Progenitor cell of endocrine pancreas (in vitro differentiated cells): Measurements from ENCODE around the gene GP2. TPM values are rescaled to one million over a fixed set of nuclear protein-coding genes. Genes with fewer than 3 reads are reported as not detected.

Source experiments
- DNase-seq: peaks from one replicate; pipeline ENCODE4 v3.0.0; 2021; ENCODE audit warnings: low spot score; ENCODE audit not compliant: unreplicated experiment
- H3K27ac Mint-ChIP-seq: 2 replicates; pipeline ENCODE4 v1.8.0; 2021; ENCODE audit warnings: mild to moderate bottlenecking, moderate library complexity, mixed read lengths
- H3K27me3 Mint-ChIP-seq: 2 replicates; pipeline ENCODE4 v1.8.0; 2021; ENCODE audit warnings: mixed read lengths
- H3K36me3 Mint-ChIP-seq: 2 replicates; pipeline ENCODE4 v1.8.0; 2022; ENCODE audit warnings: mixed read lengths; ENCODE audit not compliant: insufficient read depth
- H3K4me1 Mint-ChIP-seq: 2 replicates; pipeline ENCODE4 v1.8.0; 2021; ENCODE audit warnings: low read depth, mixed read lengths
- H3K4me3 Mint-ChIP-seq: 2 replicates; pipeline ENCODE4 v1.8.0; 2021; ENCODE audit warnings: low read depth, mild to moderate bottlenecking, moderate library complexity, mixed read lengths
- H3K9me3 Mint-ChIP-seq: 2 replicates; pipeline ENCODE4 v1.8.0; 2021; ENCODE audit warnings: low read depth, mixed read lengths
- total RNA-seq: library from RNA; stranded (reverse); gene quantifications from 2 replicates; pipeline ENCODE4 v1.2.1, GENCODE V29; 2021
- TF ChIP-seq, protein P1 (sequence below): fragments of 200-600 bp; sonication (generic); IDR thresholded peaks from one replicate; pipeline ENCODE4 v1.5.0; 2021; ENCODE audit warnings: antibody characterized with exemption, mild to moderate bottlenecking; ENCODE audit not compliant: unreplicated experiment

The GP2 gene
- total RNA-seq, 1 donor from 2014 or later = 13.4 TPM

DNA sequence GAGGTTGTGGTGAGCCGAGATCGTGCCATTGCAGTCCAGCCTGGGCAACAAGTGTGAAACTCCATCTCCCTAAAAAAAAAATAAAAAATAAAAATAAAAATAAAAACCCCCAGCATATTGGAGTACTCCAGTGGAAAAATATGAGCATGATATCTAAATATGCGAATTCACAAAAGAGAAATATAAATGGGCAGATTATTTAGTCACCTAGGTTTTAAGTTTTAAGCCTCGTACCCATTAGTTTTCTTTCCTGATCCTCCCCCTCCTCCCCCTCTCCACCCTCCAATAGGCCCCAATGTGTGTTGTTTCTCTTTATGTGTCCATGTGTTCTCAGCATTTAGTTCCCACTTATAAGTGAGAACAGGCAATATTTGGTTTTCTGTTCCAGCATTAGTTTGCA is 62.3 kb downstream of the GP2 start:
- TF ChIP-seq, protein P1, sequence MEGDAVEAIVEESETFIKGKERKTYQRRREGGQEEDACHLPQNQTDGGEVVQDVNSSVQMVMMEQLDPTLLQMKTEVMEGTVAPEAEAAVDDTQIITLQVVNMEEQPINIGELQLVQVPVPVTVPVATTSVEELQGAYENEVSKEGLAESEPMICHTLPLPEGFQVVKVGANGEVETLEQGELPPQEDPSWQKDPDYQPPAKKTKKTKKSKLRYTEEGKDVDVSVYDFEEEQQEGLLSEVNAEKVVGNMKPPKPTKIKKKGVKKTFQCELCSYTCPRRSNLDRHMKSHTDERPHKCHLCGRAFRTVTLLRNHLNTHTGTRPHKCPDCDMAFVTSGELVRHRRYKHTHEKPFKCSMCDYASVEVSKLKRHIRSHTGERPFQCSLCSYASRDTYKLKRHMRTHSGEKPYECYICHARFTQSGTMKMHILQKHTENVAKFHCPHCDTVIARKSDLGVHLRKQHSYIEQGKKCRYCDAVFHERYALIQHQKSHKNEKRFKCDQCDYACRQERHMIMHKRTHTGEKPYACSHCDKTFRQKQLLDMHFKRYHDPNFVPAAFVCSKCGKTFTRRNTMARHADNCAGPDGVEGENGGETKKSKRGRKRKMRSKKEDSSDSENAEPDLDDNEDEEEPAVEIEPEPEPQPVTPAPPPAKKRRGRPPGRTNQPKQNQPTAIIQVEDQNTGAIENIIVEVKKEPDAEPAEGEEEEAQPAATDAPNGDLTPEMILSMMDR = no peak
- no peaks in the 10 kb centered on the region for H3K36me3 Mint-ChIP-seq
- no peak for DNase-seq
- no peaks in the 10 kb centered on the region for H3K4me1 Mint-ChIP-seq
- H3K9me3 Mint-ChIP-seq = no peaks in the 10 kb centered on the region
- H3K27ac Mint-ChIP-seq = no peak overlapping the region
- H3K4me3 Mint-ChIP-seq = no peak overlapping the region
- peaks cover 26% of the 10 kb centered on the region for H3K27me3 Mint-ChIP-seq

DNA sequence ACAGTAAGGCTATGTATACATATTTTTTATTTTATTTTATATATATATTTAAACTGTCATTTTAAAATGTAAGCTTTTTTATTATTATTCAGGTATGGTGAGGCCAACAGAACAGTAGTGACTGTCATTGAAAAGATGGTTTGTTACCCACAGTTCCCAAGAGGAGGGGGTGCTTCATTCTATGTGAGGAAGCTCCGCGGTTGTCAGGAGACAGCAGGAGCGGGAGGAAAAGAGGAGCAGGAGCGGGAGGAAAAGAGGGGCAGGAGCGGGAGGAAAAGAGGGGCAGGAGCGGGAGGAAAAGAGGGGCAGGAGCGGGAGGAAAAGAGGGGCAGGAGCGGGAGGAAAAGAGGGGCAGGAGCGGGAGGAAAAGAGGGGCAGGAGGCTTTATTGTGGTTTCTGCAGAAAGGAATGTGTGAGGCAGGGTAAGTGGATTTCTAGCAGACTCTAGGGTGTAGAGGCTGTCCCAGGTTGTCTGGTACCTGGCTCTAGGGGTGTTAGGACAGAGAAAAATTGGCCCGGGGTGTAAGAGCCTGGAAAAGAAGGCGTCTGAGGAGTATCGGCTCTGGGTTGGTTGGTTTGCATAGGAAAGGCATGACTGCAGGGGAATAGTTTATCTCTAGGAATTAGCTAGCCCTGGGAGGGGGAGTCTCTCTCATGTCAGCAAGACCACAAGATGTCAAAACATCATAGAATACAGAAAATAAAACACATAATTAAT is 64.0 kb downstream of the GP2 start:
- Mint-ChIP-seq H3K4me1 (no peaks in the 10 kb centered on the region), H3K4me3 (no peak overlapping the region), H3K27ac (no peak overlapping the region), H3K9me3 (peaks cover 3% of the 10 kb centered on the region), H3K36me3 (no peaks in the 10 kb centered on the region), H3K27me3 (peaks cover 35% of the 10 kb centered on the region)
- no peak for DNase-seq
- TF ChIP-seq, protein P1 = no peak

DNA sequence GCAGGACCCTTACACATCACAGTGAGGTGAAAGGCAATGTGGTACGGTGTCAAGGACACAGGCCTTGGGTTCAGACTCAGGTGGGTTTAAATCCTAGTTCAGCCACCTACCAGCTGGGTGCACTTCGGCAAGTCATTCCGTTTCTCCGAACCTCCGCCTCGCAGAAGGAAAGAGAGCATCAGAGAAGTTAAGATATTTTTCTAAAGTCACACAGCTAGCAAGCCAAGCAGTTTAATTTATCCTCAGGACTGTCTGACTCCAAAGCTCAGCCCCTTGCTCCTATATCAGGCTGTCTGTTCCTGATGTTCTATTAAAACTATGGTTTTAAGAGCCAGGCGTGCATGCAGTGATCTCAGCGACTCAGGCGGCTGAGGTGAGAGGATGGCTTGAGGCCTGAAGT is 65.1 kb downstream of the GP2 start:
- Mint-ChIP-seq H3K4me1 (no peaks in the 10 kb centered on the region), H3K9me3 (peaks cover 3% of the 10 kb centered on the region), H3K27ac (no peak overlapping the region), H3K4me3 (no peak overlapping the region), H3K27me3 (peaks cover 31% of the 10 kb centered on the region), H3K36me3 (no peaks in the 10 kb centered on the region)
- TF ChIP-seq, protein P1 = no peak
- DNase-seq = no peak

DNA sequence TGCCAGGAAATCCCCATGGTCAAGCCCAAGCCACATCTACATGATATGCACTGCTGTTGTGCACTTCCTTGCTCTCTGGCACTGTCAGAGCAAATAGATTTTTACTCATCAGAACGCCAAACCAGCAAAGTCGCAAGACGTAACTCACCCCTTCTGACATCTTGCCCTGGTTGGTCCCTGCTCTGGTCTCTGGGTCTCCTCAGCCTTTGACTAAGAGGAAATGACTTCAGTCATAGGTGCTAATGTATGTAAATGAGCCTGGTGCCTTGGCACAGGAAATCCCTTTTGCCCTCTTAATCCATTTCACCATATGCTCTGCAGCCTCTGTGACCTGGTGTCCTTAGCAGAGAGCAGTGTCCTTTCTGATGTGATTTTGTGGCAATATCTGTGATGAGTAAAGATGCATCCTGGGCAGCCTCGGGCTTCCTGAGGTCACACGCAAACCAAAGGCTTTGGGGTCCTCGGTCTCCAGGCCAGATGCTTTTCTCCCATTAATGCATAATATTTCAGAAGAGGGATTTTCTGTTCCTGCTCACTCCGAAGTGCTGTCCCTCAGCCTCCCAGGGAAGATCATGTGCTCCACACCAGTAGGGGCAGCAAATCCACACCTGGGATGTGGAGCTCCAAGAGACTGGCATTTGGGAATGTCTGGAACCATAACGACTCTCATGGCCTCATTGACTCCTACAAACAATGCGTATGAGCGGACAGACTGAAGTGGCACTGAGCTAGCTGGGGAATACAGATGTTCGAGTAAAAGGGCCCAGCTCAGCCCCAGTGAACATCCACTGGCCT is 66.9 kb downstream of the GP2 start:
- no peaks in the 10 kb centered on the region for H3K36me3 Mint-ChIP-seq
- DNase-seq = no peak

More for the DNA sequence above, 66.9 kb downstream of the GP2 start:
- peaks cover 3% of the 10 kb centered on the region for H3K9me3 Mint-ChIP-seq
- no peaks in the 10 kb centered on the region for H3K4me1 Mint-ChIP-seq
- H3K4me3 Mint-ChIP-seq = no peak overlapping the region
- TF ChIP-seq, protein P1 = no peak
- no peak overlapping the region for H3K27ac Mint-ChIP-seq
- H3K27me3 Mint-ChIP-seq = peaks cover 27% of the 10 kb centered on the region

Other genes starting within 250 kb of the GP2 start
- 0.11 TPM in 1 of 2 replicates, not detected in the other for gene UMOD, start 25.2 kb upstream of the GP2 start, total RNA-seq
- not detected in 2 replicates for gene PDILT, start 77.2 kb upstream of the GP2 start, total RNA-seq
- gene ACSM5, start 82.0 kb upstream of the GP2 start, total RNA-seq = not detected in 2 replicates
- not detected in 2 replicates for gene ACSM2A, start 124.0 kb upstream of the GP2 start, total RNA-seq
- not detected in 2 replicates for gene ACSM2B, start 248.9 kb upstream of the GP2 start, total RNA-seq